Stimulated activated CD4-positive, alpha-beta T cell treated with anti-CD3 and anti-CD28 coated beads, Interleukin-15, amount 100 ng/mL, for 48 hours (primary cell): ENCODE results near the gene LRRC42.
"Not testable (repeated sequence)": the region's sequence is repeated elsewhere in the genome, so short reads cannot be mapped to it uniquely, and the experiment has no call there.

Experiments used
- DNase-seq, 2 donors: peaks; one replicate each; pipeline ENCODE4 v3.0.0-alpha.2; 2020; ENCODE audit warnings: low read depth in 2 of 2

LRRC42 gene

DNA sequence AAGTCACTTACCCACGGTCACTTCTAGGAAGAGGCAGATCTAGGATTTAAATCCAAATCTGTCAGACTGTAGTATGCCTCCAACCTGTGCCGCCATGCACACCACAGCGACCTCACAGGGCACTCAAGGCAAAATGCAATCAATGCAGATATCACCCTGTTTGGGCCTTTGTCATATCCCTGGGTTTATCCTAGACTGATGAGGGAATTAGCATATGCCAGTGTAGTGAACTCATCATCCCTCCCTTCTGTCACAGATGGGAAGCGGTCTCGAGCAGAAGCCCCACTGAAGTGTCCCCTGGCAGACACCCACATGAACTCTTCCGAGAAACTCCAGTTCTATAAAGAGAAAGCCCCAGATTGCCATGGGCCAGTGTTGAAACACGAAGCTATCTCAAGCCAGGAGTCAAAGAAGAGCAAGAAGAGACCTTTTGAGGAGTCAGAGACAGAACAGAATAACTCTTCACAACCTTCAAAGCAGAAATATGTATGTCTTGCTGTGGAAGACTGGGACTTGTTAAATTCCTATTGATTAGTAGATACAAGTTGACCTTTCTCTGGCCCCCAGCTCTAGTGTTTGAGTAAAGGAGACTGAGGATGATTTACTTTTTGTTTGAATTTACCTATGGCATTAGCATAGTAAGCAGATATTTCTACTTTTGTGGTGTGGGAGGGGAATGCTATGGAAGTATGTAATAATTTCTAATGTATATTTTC lies 21.4 kb downstream of the LRRC42 start:
- DNase-seq, result no peak

DNA sequence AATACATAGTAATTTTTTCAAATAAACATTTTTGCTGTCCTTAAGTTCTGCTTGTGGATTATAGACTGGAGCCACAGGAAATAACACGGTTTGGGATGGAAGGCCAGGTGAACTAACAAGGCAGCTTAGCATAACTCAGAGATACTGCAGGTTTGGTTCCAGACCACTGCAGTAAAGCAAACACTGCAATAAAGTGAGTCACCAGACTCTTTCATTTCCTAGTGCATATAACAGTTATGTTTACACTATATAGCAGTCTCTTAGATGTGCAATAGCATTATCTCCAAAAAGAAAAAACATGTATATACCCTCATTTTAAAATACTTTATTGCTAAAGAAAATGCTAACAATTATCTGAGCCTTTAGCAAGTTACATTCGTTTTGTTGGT lies 22.0 kb downstream of the LRRC42 start:
- no peak for DNase-seq

DNA sequence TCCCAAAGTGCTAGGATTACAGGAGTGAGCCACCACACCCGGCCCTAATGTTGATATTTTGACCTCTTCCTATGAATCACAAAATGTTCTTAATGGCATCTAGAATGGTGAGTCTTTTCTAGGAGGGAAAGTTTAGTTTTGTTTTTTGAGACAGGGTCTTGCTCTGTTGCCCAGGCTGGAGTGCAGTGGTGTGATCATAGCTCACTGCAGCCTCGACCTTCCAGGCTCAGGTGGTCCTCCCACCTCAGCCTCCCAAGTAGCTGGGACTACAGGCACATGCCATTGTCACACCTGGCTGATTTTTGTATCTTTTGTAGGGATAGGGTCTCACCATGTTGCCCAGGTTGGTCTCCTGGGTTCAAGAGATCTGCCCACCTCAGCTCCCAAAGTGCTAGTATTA lies 23.2 kb downstream of the LRRC42 start:
- not testable (repeated sequence) for DNase-seq

DNA sequence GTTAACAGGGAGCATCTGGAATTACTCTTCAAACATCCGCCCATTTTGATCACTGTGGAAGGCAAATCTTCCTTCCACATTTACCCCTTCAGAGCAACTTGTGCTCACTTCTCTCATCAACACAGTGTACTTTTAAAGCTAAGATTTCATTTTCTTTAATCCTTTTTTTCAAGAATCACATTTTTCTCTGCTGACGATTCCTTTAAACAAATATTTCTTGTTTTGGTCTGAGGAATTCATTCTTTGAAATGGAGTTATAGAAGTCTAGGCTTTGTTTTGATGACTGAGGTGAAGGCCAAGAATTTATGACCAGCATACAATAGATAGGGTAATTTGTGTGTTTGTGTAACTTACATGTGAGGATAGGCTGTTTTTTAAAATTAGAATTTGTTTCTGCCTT lies 25.6 kb downstream of the LRRC42 start:
- DNase-seq, result no peak

DNA sequence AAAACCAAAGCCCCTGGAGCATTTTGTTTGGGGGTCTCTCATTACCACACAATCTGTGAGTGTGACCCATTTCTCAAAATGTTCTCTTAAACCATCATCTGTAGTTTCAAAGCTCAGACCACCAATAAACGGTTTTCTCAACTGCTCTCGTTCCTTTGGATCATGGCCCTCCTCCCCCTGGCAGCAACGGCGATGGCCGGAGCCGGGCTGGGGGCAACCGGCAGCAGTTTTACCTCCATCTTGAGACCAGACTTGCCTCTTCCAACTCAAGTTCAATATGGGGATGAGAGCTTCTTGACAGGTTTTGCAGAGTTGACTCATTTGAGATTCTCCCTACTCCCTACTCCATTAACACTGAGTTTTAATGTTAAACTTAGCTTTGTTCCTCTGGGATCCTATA lies 29.7 kb downstream of the LRRC42 start:
- no peak for DNase-seq

DNA sequence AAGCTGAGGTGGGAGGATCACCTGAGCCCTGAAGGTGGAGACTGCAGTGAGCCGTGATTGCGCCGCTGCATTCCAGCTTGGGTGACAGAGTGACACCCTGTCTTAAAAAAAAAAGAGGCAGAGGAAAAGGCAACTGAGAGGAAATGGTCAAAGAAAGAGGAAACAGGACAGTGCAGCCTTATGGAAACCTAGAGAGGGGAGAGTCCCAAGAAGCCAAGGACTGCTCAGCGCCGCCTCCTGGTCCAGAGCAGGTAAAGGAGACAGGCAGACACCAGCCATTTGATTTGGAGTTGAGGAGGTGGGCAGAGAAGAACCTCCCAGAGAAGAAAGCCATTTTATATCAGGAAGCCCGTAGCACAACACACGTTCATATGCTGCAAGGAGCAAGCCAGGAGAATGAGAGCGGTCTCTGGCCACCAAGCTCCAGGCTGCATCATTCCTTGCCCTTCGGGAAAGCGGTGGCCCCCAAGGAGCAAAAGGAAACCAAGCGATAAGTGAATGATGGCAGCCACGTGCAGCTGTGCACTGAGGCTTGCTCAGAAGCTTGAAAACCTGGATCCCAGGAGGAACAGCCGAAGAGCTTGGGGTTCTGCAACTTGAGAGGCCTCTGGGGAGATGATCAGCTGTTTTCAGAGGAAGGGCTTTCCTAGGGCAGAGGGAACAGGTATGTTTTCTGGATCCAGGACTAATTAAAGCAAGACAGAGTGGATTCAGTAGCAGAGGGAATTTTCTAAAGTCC lies 33.7 kb downstream of the LRRC42 start:
- DNase-seq, result no peak

DNA sequence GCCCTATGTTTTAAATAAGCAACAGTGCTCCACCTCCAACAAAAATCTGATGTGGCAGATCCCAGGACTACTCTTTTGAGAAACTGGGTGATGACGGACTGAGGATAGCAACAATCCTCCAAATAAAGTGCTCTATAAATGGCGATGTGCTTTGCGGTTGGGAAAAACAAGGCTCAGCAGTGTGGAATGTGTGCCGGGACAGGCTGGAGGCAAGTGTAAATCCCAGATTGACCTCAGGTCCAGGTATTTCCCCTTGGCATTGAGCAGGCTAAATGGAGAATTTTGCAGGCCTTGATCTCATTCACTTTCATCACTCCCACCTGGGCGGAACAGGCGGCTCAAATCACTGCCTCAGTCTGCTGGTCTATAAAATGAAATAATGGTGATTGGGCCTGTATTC lies 35.1 kb downstream of the LRRC42 start:
- DNase-seq, result no peak

DNA sequence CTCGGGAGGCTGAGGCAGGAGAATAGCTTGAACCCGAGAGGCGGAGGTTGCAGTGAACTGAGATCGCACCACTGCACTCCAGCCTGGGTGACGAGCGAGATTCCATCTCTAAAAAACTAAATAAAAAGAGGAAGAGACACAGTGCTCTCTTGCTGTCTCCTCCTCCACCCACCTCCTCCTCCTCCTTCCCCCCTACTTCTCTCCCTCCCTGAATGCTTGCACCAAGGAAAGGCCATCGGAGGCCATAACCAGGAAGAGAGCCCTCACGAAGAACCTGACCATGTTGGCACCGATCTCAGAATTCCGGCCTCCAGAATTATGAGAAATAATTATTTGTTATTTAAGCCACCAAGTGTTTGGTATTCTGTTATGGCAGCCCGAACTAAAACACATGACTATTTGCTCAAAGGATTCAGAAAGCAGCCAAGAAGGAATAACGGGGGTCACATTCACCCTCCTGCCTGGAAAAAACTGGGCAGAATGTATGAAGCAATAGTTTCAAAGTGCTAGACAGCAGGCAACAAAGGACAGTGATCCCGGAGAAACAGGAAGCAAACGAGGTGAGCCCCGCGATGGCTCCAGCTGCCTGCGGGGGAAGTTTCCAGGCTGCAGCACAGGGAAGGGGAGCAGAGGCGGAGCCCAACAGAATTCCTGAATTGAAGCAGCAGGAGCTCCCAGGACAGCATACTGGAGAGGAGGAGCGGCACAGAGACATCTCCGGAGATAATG lies 36.0 kb downstream of the LRRC42 start:
- DNase-seq, result no peak

DNA sequence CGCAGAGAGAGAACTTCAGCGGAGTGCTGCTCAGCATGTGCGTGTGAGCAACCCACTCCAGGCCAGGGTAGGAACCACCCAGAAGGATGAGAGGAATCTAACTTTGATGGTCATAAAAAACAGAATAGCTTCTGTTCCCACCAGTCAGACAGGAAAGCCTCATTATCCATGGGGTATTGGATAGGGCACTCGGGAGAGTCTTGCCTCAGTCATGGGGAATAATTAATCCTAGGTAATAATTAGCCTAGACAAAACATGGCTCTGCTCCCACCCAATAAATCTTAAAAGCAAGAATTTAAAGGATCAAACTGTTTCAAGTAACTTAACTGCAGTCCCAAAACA lies 36.6 kb downstream of the LRRC42 start:
- no peak for DNase-seq

DNA sequence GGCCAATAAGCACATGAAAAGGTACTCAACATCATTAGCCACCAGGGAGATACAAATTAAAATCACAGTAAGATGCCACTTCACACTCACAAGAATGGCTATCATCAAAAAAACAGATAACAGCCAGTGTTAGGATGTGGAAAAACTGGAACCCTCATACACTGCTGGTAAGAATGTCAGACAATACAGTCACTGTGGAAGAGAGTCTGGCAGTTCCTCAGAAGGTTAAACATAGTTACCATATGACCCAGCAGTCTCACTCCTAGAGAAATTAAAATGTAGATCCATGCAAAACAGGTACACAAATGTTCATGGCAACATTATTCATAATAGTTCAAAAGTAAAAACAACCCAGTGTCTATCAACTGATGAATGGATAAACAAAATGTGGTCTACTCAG lies 38.6 kb downstream of the LRRC42 start:
- DNase-seq, result no peak

DNA sequence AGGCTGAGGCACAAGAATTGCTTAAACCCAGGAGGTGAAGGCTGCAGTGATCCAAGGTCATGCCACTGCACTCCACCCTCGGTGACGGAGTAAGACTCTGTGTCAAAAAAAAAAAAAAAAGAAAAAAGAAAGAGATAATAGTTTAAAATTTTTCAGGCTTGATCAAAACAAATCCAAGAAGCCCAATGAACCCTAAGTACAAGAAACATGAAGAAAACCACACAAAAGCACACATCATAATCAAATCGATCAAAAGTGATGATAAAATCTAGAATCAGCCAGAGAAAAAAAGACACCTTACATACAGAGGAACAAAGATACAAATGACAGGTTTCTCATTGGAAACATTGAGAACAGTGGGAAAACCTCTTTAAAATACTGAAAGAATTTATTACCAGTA lies 40.3 kb downstream of the LRRC42 start:
- DNase-seq, result no peak

DNA sequence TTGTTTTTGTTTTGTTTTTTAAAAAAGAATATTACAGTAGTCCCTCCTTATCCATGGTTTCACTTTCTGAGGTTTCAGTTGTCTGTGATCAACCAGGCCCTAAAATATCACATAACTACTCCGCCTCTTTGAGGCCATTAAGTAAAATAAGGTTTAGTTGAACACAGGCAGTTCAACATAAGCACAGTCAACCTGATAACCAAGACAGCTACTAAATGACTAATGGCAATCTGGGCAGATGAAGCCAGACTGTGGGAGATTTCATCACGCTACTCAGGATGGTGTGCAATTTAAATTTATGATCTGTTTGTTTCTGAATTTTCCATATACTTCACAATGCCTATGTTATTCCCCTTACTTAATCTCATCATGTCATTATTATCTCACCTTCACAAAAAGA lies 41.7 kb downstream of the LRRC42 start:
- no peak for DNase-seq

DNA sequence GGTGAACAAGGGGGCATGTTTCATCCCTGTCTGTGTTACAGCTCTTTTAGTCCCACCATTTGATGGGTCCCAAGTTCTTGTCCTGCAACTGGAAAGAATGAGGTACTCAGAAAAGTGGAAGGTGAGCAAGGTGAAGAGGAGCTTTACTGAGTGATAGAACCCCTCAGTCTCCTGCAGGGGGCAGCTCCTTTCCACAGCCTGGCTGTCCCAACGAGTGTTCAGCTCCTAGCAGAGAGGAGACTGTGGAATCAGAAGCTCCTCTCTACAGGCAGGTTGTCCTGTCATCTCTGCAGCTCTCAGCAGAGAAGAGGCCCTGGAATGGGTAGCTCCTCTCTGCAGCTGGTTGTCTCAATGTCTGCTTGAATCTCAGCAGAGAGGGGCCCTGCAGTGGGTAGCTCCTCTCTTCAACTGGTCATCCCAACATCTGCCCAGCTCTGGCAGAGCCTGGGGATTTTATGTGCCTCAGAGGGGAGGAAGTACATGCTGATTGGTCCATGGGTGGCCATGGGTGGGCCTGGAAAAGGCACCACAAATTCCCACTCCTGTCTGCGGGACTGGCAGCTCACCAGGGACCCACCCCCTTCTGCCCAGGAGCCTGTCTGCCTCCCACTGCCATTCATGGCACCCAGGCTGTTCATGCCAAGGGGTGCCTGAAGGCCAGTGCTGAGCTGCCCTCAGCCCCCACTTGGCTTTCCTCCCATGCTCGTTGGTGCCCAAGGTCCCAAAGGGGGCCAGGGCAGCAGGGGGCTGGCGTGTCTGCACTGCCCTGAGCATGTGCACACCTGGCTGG lies 46.1 kb downstream of the LRRC42 start:
- DNase-seq, result no peak

DNA sequence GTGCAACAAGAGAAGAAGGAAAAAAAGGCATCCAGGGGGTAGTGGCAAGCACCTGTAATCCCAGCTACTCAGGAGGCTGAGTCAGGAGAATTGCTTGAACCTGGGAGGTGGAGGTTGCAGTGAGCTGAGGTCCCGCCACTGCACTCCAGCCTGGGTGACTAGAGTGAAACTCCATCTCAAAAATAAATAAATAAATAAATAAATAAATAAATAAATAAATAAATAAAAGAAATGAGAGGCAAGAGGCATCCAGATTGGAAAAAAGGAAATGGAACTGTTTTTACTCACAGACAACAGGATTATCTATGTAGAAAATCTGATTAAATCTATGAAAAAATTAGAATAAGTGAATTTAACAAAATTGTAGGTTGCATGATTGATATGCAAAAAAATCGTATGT lies 48.4 kb downstream of the LRRC42 start:
- not testable (repeated sequence) for DNase-seq

DNA sequence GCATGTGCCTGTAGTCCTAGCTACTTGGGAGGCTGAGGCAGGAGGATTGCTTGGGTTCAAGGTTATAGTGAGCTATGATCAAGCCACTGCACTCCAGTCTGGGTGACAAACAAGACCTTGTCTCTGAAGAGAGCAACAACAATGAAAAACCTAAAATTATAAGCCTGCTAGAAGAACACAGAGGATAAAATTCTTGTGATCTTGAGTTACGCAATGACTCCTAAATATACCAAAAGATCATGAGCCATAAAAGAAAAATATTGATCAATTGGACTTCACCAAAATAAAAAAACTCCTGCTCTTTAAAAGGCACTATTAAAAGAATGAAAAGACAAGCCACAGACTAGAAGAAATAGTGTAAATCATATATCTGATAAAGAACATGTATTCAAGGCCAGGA lies 49.5 kb downstream of the LRRC42 start:
- no peak for DNase-seq

DNA sequence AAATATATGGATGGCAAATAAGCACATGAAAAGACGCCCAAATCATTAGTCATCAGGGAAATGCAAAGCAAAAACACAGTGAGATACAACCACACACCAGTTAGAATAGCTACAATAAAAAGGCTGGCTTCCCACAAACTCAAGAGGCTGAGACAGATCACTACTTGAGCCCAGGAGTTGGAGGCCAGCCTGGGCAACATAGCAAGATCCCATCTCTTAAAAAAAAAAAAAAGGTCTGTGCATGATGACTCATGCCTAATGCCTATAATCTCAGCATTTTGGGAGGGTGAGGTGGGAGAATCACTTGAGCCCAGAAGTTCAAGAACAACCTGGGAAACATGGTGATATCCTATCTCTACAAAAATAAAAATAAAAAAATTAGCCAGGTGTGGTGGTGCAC lies 52.1 kb downstream of the LRRC42 start:
- DNase-seq, result no peak

DNA sequence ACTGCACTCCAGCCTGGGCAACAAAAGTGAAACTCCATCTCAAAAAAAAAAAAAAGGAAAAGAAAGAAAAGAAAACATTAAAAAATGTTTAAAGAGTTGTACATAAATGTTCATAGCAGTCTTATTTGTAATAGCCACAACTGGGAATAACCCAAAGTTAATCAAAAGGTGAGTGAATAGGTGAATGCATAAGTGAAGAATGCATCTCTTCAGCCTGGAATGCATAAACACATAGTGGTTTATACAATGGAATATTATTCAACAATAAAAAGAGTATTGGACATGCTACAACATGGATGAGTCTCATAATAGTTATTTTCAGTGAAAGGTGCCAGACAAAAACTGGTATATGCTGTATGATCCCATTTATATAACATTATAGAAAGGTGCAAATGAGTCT lies 53.8 kb downstream of the LRRC42 start:
- DNase-seq, result no peak

DNA sequence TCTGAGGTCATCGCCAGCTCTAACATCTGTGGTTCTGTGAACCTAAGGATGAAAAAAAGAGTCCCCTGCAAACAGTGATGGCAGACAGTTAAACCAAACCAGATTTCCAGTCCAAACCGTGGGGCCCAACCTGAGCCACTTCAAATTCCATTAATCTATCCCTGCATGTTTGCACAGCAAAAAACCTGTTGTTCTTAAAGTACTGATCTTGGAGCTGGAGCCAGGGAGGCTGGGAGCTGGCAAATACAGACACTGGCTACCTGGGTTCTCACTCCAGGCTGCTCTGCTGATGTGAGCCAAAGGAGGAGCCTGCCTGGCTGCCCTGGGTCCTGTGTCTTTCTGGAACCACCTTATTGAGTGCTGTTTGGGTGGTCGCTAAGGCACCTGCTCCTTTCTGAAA lies 55.4 kb downstream of the LRRC42 start:
- no peak for DNase-seq

DNA sequence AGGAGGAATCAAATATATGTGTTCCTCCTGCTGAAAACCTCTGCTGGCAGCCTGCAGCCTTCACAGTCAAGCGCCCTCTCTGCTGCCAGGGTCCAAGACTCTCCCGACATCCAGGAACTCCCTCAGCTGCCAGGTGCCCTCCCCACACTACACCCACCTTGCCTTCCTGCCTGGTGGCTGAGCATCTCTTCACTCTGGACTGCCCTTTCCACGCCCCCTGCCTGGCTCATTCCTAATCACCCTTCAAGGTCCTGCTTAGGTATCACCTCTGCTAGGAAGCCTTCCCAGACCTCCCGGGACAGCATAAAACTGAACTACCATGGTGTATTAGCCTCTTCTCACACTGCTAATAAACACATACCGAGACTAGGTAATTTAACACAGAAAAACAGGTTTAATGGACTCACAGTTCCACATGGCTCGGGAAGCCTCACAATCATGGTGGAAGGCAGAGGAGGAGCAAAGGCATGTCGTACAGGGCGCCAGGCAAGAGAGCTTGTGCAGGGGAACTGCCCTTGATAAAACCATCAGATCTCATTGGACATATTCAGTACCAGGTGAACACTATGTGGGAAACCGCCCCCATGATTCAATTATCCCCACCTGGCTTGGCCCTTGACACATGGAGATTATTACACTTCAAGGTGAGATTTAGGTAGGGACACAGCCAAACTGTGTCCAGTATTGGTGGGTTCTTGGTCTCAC lies 56.5 kb downstream of the LRRC42 start:
- no peak for DNase-seq

DNA sequence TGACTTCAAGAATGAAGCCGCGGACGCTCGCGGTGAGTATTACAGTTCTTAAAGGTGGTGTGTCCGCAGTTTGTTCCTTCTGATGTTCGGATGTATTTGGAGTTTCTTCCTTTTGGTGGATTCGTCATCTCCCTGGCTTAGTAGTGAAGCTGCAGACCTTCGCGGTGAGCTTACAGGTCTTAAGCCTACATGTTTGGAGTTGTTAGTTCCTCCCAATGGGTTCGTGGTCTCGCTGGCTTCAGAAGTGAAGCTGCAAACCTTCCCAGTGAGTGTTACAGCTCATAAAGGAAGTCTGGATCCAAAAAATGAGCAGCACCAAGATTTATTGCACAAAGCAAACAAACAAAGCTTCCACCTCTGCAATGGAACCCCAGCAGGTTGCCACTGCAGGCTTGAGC lies 57.1 kb downstream of the LRRC42 start:
- no peak for DNase-seq

DNA sequence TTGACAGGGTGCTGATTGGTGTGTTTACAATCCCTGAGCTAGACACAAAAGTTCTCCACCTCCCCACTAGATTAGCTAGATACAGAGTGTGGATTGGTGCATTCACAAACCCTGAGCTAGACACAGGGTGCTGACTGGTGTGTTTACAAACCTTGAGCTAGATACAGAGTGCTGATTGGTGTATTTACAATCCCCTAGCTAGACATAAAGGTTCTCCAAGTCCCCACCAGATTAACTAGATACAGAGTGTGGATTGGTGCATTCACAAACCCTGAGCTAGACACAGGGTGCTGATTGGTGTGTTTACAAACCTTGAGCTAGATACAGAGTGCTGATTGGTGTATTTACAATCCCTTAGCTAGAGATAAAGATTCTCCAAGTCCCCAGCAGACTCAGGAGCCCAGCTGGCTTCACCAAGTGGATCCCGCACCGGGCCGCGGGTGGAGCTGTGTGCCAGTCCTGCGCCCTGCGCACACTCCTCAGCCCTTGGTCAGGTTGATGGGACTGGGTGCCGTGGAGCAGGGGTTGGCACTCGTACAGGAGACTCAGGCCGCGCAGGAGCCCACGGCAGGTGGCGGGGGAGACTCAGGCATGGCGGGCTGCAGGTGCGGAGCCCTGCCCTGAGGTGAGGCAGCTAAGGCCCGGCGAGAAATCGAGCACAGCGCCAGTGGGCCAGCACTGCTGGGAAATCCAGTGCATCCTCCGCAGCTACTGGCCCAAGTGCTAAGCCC lies 57.8 kb downstream of the LRRC42 start:
- DNase-seq, result not testable (repeated sequence)
